GM21619 (cell line): ENCODE results near the gene MYL12B.
A peak's percentile ranks its signal among the peaks of the same experiment; 100 is the strongest.

Source experiments
- ATAC-seq: cut with Tn5 transposase; IDR thresholded peaks from one replicate; pipeline ENCODE4 v1.9.1; 2021; ENCODE audit not compliant: unreplicated experiment

MYL12B gene

GRCh38 chr18:3234457-3234856 lies 27.5 kb upstream of the MYL12B start:
- no peak for ATAC-seq

- ATAC-seq = no peak
Observed at GRCh38 chr18:3235846-3236245, 26.1 kb upstream of the MYL12B start.

GRCh38 chr18:3236470-3236869 lies 25.5 kb upstream of the MYL12B start:
- no peak for ATAC-seq

- no peak for ATAC-seq
Observed at GRCh38 chr18:3238742-3239141, 23.2 kb upstream of the MYL12B start.

GRCh38 chr18:3245185-3245564 lies 16.8 kb upstream of the MYL12B start:
- no peak for ATAC-seq

- ATAC-seq = peak; percentile 52
Observed at GRCh38 chr18:3245853-3246634, 15.9 kb upstream of the MYL12B start.

- no peak for ATAC-seq
Observed at GRCh38 chr18:3246635-3247239, 15.2 kb upstream of the MYL12B start.

GRCh38 chr18:3247240-3248061 lies 14.5 kb upstream of the MYL12B start, which contains the start of gene MYL12A:
Gene MYL12A (plus strand): TSS chr18:3247801. CDS start chr18:3253248, 5,447 bp downstream.
- ATAC-seq = peak; percentile 80

- peak; percentile 1 for ATAC-seq
Observed at GRCh38 chr18:3248062-3248657, 13.8 kb upstream of the MYL12B start.

GRCh38 chr18:3248658-3249359 lies 13.1 kb upstream of the MYL12B start:
- no peak for ATAC-seq

GRCh38 chr18:3250237-3251107 lies 11.5 kb upstream of the MYL12B start:
- ATAC-seq = no peak

GRCh38 chr18:3251249-3251962 lies 10.5 kb upstream of the MYL12B start:
- ATAC-seq = no peak

- ATAC-seq = no peak
Observed at GRCh38 chr18:3251963-3252277, 10.0 kb upstream of the MYL12B start.

GRCh38 chr18:3252843-3253242 lies 9.1 kb upstream of the MYL12B start:
- no peak for ATAC-seq

GRCh38 chr18:3254725-3255124 lies 7.2 kb upstream of the MYL12B start:
- ATAC-seq = no peak

- no peak for ATAC-seq
Observed at GRCh38 chr18:3255611-3256165, 6.2 kb upstream of the MYL12B start.

- ATAC-seq = no peak
Observed at GRCh38 chr18:3256693-3257626, 5.0 kb upstream of the MYL12B start.

- no peak for ATAC-seq
Observed at GRCh38 chr18:3257627-3258120, 4.3 kb upstream of the MYL12B start.
